ENCODE data around the gene TMEM132D. TPM values are rescaled to one million over a fixed set of nuclear protein-coding genes. Genes with fewer than 3 reads are reported as not detected.

The TMEM132D gene
- not detected in 5 replicates for total RNA-seq (2022; extraction: Qiagen RNA extraction; ENCODE audit: low read depth)

DNA sequence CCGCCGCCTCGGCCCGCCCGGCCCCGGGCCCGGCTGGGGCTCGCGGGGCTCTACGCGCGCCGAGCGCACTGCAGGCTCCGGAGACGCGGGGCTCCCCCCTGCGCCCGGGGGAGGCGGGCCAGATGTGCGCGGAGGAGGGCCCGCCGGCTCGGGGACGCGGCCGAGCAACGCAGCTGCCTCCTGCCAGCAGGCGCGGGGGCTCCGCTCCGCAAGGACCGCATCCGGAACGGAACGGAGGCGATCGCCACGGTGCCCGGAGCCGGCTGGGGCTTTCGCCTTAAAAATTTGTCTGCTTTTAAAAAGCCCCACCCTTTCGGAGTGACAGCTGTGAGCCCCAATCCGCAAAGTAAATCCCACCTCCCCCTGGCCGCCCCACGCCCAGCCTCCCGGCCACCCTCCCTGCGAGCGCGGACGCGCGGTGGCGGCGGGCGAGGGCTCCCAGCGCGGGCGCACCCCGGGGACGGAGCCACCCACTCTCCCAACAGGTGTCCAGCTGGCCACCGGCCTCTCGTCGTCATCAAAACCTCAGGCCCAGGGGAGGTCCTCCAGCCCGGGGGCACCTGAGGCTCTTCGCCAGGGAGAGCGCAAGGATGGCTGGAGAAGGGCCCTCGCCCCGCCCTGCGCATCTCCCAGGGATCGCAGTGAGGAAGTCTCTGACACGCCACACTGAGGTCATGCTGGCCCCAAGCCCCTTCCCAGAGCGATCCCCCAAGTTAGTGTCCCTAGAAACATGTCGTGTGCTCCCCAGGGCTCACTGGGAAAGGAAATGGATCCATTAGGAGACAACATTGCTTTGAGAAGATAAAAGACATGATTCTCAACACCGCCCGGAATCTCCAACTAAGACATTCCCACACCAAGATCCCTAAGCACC, at the start of gene TMEM132D:
TSS of gene TMEM132D (minus strand) at position 70 of the 874 bp plus-strand sequence.

All from A549 treated with RU486 at 1 μM for 4 hours (cell line).